H7 (cell line): Measurements from ENCODE around the gene SAFB2. TPM values are rescaled to one million over a fixed set of nuclear protein-coding genes. Genes with fewer than 3 reads are reported as not detected.

Experiments used
- DNase-seq: peaks from one replicate; pipeline ENCODE4 v3.0.0; 2012
- H3K27me3 ChIP-seq: 2 replicates; pipeline ENCODE4 v1.6.0; 2011; ENCODE audit warnings: mild to moderate bottlenecking, low read length; ENCODE audit not compliant: control insufficient read depth, insufficient read depth
- H3K36me3 ChIP-seq: replicated peaks from 2 replicates; pipeline ENCODE4 v1.5.1; 2011; ENCODE audit warnings: low read length; ENCODE audit not compliant: control insufficient read depth, insufficient read depth
- H3K4me3 ChIP-seq: 2 replicates; pipeline ENCODE4 v1.5.1; 2011; ENCODE audit warnings: low read depth, mild to moderate bottlenecking, control low read depth, low read length, moderate library complexity; ENCODE audit not compliant: insufficient read depth
- total RNA-seq: library from RNA; depleted of rRNA; stranded (reverse); fragments of >200 nt; shearing (Covaris generic); gene quantifications from 2 replicates; pipeline ENCODE4 v1.2.3, GENCODE V29; 2014; rRNA removed

Gene SAFB2
- total RNA-seq, 1 experiment from 2014 or later = 26.6 TPM

GRCh38 chr19:5542665-5543064, 79.9 kb downstream of the SAFB2 start:
- peak; percentile 71 for DNase-seq
- no peaks in the 10 kb centered on the region for H3K36me3 ChIP-seq
- no peaks in the 10 kb centered on the region for H3K27me3 ChIP-seq
- H3K4me3 ChIP-seq = no peak overlapping the region

DNA sequence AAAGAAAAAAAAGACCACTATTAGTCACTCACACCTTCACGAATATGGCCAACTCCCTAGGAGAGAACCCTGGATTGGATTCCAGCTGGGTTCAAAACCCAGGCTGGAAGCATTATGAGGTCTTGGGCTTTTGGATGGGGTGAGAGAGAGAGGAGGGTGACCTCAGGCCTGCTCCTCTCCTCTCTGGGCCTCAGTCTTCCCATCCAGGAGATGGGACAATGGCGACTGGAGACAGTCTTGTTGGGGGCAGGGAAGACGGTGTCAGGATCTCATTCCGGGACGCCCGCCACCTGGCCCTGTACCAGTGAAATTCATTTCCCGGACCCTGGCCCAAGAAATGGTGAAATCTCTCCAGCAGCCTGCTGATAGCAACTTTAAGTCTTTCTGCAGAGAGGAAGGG, 81.1 kb downstream of the SAFB2 start:
- DNase-seq = no peak
- Histone ChIP-seq H3K27me3 (no peaks in the 10 kb centered on the region), H3K36me3 (no peaks in the 10 kb centered on the region), H3K4me3 (no peak overlapping the region)

- Histone ChIP-seq H3K4me3 (no peak overlapping the region), H3K27me3 (no peaks in the 10 kb centered on the region), H3K36me3 (no peaks in the 10 kb centered on the region)
- DNase-seq = no peak
Observed at GRCh38 chr19:5540208-5540607, 82.4 kb downstream of the SAFB2 start.

- DNase-seq = no peak
- no peak overlapping the region for H3K4me3 ChIP-seq
- H3K27me3 ChIP-seq = no peaks in the 10 kb centered on the region
- H3K36me3 ChIP-seq = no peaks in the 10 kb centered on the region
Observed at GRCh38 chr19:5537870-5538269, 84.7 kb downstream of the SAFB2 start.

Other genes with a start within 250 kb of the SAFB2 start
- not detected in 2 replicates for gene ZNRF4, start 167.4 kb downstream of the SAFB2 start, total RNA-seq
- 0.28 and 0.74 TPM in 2 replicates for gene TINCR, start 54.8 kb downstream of the SAFB2 start, total RNA-seq
- gene SAFB, start 307 bp upstream of the SAFB2 start, total RNA-seq = 44.4 and 64.4 TPM in 2 replicates
- gene MICOS13, start 57.7 kb upstream of the SAFB2 start, total RNA-seq = 53.1 and 71.4 TPM in 2 replicates
- gene HSD11B1L, start 58.3 kb upstream of the SAFB2 start, total RNA-seq = 12.0 and 16.2 TPM in 2 replicates
- 1,318 and 1,675 TPM in 2 replicates for gene RPL36, start 67.5 kb upstream of the SAFB2 start, total RNA-seq
- gene LONP1, start 97.4 kb upstream of the SAFB2 start, total RNA-seq = 119 and 126 TPM in 2 replicates
- 0.03 TPM in 1 of 2 replicates, not detected in the other for gene CATSPERD, start 97.9 kb upstream of the SAFB2 start, total RNA-seq
- 1.5 and 2.2 TPM in 2 replicates for gene PRR22, start 162.0 kb upstream of the SAFB2 start, total RNA-seq
- 50.8 and 52.4 TPM in 2 replicates for gene DUS3L, start 168.4 kb upstream of the SAFB2 start, total RNA-seq
- 8.5 and 8.7 TPM in 2 replicates for gene NRTN, start 182.3 kb upstream of the SAFB2 start, total RNA-seq
- not detected in 2 replicates for gene FUT6, start 216.9 kb upstream of the SAFB2 start, total RNA-seq
- not detected in 2 replicates for gene FUT3, start 228.7 kb upstream of the SAFB2 start, total RNA-seq
- 0.18 TPM in 1 of 2 replicates, not detected in the other for gene FUT5, start 247.8 kb upstream of the SAFB2 start, total RNA-seq